Ishikawa (cell line): ENCODE results near the gene BMERB1.

Experiments
- CEBPB ChIP-seq: IDR thresholded peaks from 2 replicates; pipeline ENCODE4 v1.6.1; 2012
- EGR1 ChIP-seq: IDR thresholded peaks from 2 replicates; pipeline ENCODE4 v1.6.1; 2012
- EP300 ChIP-seq: IDR thresholded peaks from 2 replicates; pipeline ENCODE4 v1.6.1; 2012; ENCODE audit warnings: borderline replicate concordance
- FOXM1 ChIP-seq: IDR thresholded peaks from 2 replicates; pipeline ENCODE4 v1.6.1; 2012; ENCODE audit warnings: low read depth, borderline replicate concordance
- RAD21 ChIP-seq: IDR thresholded peaks from 2 replicates; pipeline ENCODE4 v1.6.1; 2012; ENCODE audit warnings: low read depth
- REST ChIP-seq: IDR thresholded peaks from 2 replicates; pipeline ENCODE4 v1.6.1; 2012; ENCODE audit warnings: low read depth, mild to moderate bottlenecking
- TAF1 ChIP-seq: IDR thresholded peaks from 2 replicates; pipeline ENCODE4 v1.6.1; 2012; ENCODE audit warnings: low read depth, mild to moderate bottlenecking
- TEAD4 ChIP-seq: IDR thresholded peaks from 2 replicates; pipeline ENCODE4 v1.6.1; 2012
- YY1 ChIP-seq: IDR thresholded peaks from 2 replicates; pipeline ENCODE4 v1.6.1; 2012; ENCODE audit warnings: low read depth
- ZBTB7A ChIP-seq: IDR thresholded peaks from 2 replicates; pipeline ENCODE4 v1.6.1; 2012; ENCODE audit warnings: low read depth
- TF ChIP-seq, protein P1 (sequence below): IDR thresholded peaks from 2 replicates; pipeline ENCODE4 v1.6.1; 2012

GRCh38 chr16:15506441-15506840, 72.1 kb downstream of the BMERB1 start:
- TF ChIP-seq YY1 (no peak), ZBTB7A (no peak), TEAD4 (no peak), EP300 (no peak), EGR1 (no peak), FOXM1 (no peak), CEBPB (no peak), REST (no peak), RAD21 (no peak), TAF1 (no peak)
- TF ChIP-seq, protein P1, sequence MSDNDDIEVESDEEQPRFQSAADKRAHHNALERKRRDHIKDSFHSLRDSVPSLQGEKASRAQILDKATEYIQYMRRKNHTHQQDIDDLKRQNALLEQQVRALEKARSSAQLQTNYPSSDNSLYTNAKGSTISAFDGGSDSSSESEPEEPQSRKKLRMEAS = no peak
